GM20000 (cell line): ENCODE measurements around the gene SMYD3.

Experiments
- DNase-seq: peaks from one replicate; pipeline ENCODE4 v3.0.0; 2012; ENCODE audit warnings: low spot score
- CTCF ChIP-seq: IDR thresholded peaks from 2 replicates; pipeline ENCODE4 v1.5.1; 2012; ENCODE audit warnings: mild to moderate bottlenecking, control low read depth; ENCODE audit errors: extremely low read depth, missing control alignments

SMYD3 gene

GRCh38 chr1:246108278-246108925, 398.7 kb downstream of the SMYD3 start:
- DNase-seq: no peak
- TF ChIP-seq CTCF: no peak

GRCh38 chr1:246107516-246108277, 399.4 kb downstream of the SMYD3 start:
- no peak for TF ChIP-seq CTCF
- DNase-seq: no peak

- DNase-seq: no peak
- no peak for TF ChIP-seq CTCF
These were observed 400.7 kb downstream of the SMYD3 start for GRCh38 chr1:246106342-246106763.

- TF ChIP-seq CTCF: no peak
- no peak for DNase-seq
These were observed 402.2 kb downstream of the SMYD3 start for GRCh38 chr1:246104927-246105326.

- DNase-seq: no peak
- no peak for TF ChIP-seq CTCF
These were observed 407.5 kb downstream of the SMYD3 start for GRCh38 chr1:246099570-246099969.

- no peak for TF ChIP-seq CTCF
These were observed 410.7 kb downstream of the SMYD3 start for GRCh38 chr1:246096356-246096755.

GRCh38 chr1:246095443-246095842, 411.6 kb downstream of the SMYD3 start:
- TF ChIP-seq CTCF: no peak
- no peak for DNase-seq

More at GRCh38 chr1:246096356-246096755, 410.7 kb downstream of the SMYD3 start:
- no peak for DNase-seq
